Stomach (tissue), 4 donors: ENCODE results near the gene EDC3.

Source experiments
- EP300 ChIP-seq: sonication (generic); formaldehyde crosslinking; IDR thresholded peaks from one replicate; pipeline ENCODE4 v1.6.1; 2017; ENCODE audit warnings: antibody characterized with exemption
- POLR2A ChIP-seq, 4 donors: fragments of 450-650 bp; IDR thresholded peaks; one replicate each; pipeline ENCODE4 v1.6.1; 2016; ENCODE audit warnings: antibody characterized with exemption in 4 of 4, control low read depth in 2 of 4, mild to moderate bottlenecking in 1 of 4, moderate library complexity in 1 of 4
- TF ChIP-seq, protein P1 (sequence below), 7 experiments: fragments of 450-650 bp in 4 of 7; fragments of 200-600 bp in 3 of 7; sonication (generic) in 3 of 7; IDR thresholded peaks; one replicate each; pipeline ENCODE4 v1.5.1; 2016 to 2019; ENCODE audit warnings: antibody characterized with exemption in 7 of 7, control low read depth in 2 of 7, mild to moderate bottlenecking in 1 of 7

DNA sequence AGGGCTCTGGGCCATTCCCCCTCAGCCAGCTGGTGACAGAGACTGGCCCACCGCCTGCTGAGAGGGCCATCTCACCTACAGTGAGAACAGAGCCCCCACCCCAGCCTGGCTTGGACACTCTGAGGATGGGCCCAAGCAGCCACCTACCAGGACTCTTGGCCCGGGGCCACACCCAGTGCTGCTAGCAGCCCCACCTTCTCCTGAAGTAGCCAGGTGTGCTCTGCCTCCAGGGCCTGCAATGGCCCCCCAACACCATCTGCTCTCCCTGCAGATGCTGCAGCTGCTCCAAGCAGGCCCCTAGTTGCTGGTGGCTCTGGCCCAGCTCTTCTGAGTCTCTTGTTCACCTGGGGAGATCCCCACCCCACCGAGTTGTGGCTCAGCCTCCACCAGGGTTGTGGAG lies 87.0 kb downstream of the EDC3 start:
- TF ChIP-seq, protein P1, sequence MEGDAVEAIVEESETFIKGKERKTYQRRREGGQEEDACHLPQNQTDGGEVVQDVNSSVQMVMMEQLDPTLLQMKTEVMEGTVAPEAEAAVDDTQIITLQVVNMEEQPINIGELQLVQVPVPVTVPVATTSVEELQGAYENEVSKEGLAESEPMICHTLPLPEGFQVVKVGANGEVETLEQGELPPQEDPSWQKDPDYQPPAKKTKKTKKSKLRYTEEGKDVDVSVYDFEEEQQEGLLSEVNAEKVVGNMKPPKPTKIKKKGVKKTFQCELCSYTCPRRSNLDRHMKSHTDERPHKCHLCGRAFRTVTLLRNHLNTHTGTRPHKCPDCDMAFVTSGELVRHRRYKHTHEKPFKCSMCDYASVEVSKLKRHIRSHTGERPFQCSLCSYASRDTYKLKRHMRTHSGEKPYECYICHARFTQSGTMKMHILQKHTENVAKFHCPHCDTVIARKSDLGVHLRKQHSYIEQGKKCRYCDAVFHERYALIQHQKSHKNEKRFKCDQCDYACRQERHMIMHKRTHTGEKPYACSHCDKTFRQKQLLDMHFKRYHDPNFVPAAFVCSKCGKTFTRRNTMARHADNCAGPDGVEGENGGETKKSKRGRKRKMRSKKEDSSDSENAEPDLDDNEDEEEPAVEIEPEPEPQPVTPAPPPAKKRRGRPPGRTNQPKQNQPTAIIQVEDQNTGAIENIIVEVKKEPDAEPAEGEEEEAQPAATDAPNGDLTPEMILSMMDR (IDR thresholded peaks at IDR 0.05) = no peak
- TF ChIP-seq POLR2A (IDR thresholded peaks at IDR 0.05) = no peak
- no peak for TF ChIP-seq EP300
